IPS DF 4.7 (cell line): ENCODE measurements around the gene ACTA1.
"Not testable (repeated sequence)": the region's sequence is repeated elsewhere in the genome, so short reads cannot be mapped to it uniquely, and the experiment has no call there.

ENCODE experiments used
- DNase-seq: peaks from one replicate; pipeline ENCODE4 v3.0.0-alpha.2; 2013; ENCODE audit warnings: low spot score; ENCODE audit errors: extremely low read depth

Gene ACTA1

GRCh38 chr1:229434005-229434640, at the start of gene ACTA1:
Gene ACTA1 (minus strand): TSS chr1:229434094. CDS start chr1:229433115, 979 bp downstream.
- DNase-seq: no peak

- no peak for DNase-seq
These were observed 48.6 kb upstream of the ACTA1 start for GRCh38 chr1:229482511-229482910.

DNA sequence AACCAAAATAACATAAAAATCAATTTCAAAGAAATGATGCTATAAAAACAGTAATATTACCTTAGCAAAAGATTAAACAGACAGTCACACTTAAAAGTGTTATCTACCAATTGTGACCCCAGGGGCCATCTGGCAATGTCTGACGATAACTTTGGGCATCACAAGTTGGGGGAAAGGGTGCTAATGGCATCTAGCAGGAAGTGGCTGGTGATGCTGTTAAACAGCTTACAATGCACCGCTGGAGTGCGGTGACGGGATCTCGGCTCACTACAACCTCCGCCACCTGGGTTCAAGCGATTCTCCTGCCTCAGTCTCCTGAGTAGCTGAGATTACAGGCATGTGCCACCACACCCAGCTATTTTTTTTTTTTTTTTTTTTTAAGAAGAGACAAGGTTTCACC, 46.6 kb upstream of the ACTA1 start:
- no peak for DNase-seq

DNA sequence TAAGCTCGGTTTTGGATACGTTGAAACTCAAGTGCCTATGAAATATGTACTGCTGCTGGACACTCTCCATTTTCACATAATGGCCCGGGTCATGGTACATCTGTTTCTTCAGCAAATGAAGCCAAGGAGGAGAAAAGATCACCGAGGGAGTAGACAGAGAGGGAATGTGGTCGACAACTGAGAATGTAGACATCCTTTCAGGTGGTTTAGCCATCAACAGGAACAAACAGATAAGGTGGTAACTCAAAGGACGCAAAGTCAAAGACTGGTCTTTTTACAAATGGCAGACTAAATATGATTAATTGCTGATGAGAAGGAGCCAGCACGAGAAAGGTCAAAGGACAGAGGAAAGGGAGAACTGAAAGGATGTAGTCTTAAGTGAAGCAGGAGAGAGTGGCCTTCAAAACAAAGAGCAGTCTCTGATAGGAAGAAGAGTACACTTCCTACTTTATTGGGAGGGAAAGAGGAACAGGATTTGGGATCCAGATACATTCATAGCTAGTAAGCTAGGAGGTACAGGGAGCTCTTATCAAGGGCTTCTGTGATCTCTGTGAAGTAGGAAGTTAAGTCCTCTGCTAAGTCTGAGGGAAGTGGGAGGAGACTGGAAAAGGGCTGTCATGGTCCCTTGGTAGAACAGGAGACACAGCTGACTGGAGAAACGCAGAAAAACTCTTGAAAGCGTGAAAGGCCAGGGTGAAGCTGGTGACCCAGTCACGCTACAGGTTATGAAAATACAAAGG, 45.9 kb upstream of the ACTA1 start:
- DNase-seq: no peak

DNA sequence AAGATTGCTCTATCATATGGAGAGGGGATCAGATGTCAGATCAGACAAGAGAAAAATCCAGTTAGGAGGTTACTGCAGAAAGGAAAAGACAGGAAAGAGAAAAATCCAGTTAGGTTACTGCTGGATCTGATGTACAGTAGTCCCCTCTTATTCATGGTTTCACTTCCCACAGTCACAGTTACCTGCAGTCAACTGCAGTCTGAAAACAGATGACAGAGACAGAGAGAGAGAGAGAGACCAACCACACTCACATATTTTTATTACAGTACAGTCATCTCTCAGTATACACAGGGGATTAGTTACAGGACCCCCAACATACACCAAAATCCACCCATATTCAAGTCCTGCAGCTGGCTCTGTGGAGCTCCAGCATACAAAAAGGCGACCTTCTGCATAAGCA, 45.0 kb upstream of the ACTA1 start:
- no peak for DNase-seq

DNA sequence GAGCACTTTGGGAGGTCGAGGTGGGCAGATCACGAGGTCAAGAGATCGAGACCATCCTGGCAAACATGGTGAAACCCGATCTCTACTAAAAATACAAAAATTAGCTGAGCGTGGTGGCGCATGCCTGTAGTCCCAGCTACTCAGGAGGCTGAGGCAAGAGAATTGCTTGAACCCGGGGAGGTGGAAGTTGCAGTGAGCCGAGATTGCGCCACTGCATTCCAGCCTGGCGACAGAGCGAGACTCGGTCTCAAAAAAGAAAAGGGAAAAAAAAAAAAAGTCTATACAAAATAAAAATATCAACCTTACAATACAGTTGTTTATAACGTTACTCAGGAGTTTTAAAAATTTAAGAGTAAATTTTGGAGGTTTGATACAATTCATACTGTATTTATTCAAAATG, 42.0 kb upstream of the ACTA1 start:
- DNase-seq: not testable (repeated sequence)

GRCh38 chr1:229474509-229474908, 40.6 kb upstream of the ACTA1 start:
- DNase-seq: no peak

DNA sequence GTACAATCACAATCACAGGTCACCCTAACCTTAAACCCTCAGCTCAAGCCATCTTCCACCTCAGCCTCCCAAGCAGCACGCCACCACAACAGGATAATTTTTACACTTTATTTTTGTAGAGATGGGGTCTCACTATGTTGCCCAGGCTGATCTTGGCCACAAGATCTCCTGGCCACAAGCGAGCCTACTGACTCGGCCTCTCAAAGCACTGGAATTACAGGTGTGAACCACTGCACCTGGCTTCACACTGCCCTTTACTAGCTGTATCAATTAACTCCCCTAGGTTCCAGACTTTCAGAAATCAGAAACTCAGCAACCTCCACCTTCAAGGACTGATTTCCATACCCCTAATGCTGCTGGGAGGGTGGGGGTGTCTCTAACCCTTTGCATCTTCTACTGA, 37.3 kb upstream of the ACTA1 start:
- no peak for DNase-seq

DNA sequence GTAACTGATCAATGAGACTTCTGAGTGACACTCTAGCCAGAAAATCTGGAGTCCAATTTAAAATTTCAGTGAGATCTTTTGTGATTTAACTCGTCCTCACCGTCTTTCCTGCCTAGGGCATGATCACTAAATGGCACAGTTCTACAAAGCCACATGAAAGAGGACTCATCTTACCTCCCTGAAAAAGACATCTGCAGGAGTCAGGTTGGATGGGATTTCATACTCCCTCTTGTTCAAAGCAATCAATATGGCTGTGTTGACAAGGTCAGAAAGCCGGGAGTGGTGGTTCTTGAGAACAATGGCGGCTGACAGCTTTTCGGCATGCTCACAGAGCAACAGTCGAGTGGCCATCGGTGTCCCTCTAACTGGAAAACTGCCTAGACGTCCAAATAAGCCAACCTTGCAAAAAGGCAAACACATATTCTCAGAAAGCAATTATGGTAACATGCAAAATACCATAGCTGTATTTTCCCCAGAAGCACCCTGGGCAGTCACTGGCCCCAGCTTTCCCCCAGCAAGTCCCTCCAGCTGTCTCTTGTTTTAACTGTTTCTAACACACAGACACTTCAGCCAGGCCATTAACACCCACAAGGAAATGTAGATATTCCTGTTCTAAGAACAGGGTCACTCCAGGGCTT, 36.6 kb upstream of the ACTA1 start:
- DNase-seq: no peak

DNA sequence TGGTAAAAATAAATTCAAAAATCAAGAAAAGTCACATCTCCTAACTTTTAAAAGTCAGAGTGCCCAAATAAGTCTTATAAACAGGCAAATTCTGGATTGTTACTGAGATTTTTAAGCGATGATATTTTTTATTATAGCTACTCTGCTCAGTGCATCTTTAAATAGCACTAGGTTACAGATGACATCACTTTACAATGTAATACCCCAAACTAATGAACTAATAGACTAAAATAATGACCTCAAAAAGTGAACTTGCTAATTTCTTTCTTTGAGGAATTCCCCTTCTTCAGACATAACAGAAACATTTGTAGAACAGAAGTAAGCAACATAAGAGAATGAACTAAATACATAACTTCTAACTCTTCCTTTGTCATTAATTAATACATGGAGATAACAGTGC, 33.0 kb upstream of the ACTA1 start:
- DNase-seq: no peak

- no peak for DNase-seq
These were observed 30.8 kb upstream of the ACTA1 start for GRCh38 chr1:229464672-229465071.

GRCh38 chr1:229461032-229461668, 27.3 kb upstream of the ACTA1 start:
- DNase-seq: no peak

DNA sequence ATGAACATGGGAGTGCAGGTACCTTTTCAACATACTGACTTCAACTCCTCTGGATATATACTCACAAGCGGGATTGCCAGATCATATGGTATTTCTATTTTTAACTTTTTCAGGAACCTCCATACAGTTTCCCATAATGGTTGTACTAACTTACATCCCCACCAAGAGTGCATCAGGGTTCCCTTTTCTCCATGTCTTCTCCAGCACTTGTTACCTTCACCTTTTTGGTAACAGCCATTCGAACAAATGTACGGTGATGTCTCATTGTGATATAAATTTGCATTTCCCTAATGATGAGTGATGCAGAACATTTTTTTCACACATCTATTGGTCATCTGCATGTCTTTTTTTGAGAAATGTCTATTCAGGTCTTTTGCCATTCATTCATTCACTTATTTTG, 25.9 kb upstream of the ACTA1 start:
- no peak for DNase-seq

DNA sequence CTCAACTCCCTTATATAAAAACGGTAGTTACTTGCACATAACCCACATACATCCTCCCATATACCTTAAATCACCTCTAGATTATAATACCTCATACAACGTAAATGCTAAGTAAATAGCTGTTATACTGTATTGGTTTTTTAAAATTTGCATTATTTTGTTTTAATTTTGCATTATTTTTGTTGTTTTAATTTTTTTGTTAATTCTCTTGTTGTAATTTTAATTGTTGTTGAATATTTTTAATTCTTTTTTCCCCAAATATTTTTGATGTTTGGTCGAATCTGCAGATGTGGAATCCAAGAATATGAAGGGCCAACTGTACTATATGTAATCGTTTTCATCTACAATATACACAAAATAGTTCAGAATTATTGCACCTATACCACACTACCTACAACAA, 23.5 kb upstream of the ACTA1 start:
- DNase-seq: no peak

DNA sequence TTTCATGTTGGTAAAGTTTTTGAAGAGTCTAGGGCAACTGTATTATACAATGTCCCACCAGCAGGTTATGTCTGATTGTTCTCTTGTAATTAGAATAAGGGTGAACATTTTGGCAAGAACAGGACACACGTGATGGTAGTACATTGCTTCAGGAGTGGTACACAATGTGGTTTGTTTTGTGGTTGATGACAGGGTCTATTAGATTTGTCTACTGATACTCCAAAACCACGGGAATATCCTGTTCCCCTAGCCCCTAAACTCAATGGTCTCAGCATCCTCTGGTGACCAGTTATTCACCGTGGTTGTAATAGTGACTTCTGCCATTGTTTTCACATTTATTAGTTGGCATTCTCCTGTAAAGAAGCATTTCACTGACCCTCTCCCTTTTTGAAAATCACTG, 22.1 kb upstream of the ACTA1 start:
- no peak for DNase-seq

DNA sequence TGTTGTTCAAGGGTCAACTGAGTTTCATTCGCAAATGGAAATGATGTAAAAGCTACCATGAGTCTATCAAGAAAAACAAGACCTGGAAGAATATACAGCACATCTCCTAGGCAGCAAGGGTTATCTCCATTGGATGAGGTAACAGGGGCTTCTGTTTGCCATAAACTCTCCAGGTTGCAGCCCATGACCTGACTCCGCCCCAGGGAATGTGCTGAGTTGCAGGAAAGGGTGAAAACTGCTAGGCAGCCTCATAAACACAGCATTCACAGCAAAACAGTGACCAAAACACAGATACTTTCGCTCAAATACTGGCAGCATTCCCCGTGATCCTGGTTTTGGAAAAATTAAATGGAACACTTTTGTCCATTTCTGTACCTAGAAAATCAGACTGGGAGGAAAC, 20.2 kb upstream of the ACTA1 start:
- no peak for DNase-seq

GRCh38 chr1:229452956-229453801, 19.3 kb upstream of the ACTA1 start:
- DNase-seq: no peak

DNA sequence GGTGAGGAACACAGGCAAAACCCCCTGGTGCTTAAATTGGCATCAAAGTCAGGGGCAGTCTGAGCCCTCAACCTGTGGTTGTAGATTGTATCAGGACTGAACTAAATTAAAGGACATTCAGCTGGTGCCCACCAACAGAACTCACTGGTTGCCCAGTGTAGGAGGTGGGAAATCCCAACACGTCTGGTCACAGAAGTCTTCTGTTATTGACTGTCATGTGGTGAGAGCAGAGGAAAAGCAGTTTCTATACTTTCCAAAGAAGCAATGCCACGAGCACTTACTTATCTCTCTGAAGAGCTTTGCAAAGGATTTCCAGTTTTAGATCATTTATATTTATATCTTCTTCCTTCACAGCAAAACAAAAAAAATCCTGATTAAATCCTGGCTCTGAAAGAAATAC, 15.0 kb upstream of the ACTA1 start:
- DNase-seq: no peak

DNA sequence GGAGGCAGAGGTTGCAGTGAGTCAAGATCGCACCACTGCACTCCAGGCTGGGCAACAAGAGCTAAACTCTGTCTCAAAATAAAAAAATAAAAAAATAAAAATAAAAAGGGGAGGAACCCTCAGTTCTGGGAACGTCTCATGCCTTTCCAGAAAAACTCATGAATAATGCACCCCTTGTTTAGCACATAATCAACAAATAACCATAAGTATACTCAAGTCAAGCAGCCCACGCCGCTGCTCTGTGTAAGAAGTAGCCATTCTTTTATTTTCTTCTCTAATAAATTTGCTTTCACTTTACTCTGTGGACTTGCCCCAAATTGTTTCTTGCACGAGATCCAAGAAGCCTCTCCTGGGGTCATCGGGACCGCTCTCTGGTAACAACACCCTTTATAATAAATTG, 14.5 kb upstream of the ACTA1 start:
- DNase-seq: no peak

DNA sequence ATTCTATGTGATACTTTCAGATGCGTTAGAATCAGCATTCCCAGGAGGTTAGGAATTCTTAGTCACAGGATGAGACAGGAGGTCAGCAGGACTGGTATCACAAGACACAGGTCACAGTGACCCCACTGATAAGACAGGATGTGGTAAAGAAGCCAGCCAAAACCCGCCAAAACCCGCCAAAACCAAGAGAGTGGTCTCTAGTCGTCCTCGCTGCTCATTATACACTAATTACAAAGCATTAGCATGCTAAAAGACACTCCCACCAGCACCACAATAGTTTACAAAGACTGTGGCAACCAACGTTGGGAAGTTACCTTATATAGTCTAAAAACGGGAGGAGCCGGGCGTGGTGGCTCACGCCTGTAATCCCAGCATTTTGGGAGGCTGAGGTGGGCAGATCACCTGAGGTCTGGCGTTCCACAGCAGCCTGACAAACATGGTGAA, 13.9 kb upstream of the ACTA1 start:
- DNase-seq: no peak

DNA sequence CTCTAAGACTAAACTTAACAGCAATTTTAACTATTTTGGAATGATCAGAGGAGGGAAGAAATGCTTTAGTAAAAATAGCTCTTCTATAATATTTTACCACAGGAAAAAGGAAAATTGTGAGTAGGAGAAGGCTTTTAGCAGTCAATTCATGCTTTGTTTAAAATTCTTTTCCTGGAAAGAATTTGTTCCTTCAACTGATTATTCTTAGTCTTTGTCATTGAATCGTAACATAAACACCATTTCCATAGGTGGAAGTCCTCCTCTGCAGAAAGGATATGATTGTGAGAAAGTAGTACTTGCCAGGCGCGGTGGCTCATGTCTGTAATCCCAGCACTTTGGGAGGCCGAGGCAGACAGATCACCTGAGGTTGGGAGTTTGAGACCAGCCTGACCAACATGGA, 11.9 kb upstream of the ACTA1 start:
- DNase-seq: no peak
